22Rv1 (cell line): Measurements from ENCODE around the gene ANXA5.

Experiments used
- H3K27ac ChIP-seq: fragments of 450-650 bp; 2 replicates; pipeline ENCODE4 v1.5.1; 2017
- ZFX ChIP-seq: fragments of 450-650 bp; IDR thresholded peaks from 2 replicates; pipeline ENCODE4 v1.6.1; 2017; ENCODE audit warnings: antibody characterized with exemption, borderline replicate concordance
- TF ChIP-seq, protein P1 (sequence below): fragments of 450-650 bp; IDR thresholded peaks from 2 replicates; pipeline ENCODE4 v1.5.1; 2017; ENCODE audit warnings: mild to moderate bottlenecking

The ANXA5 gene

DNA sequence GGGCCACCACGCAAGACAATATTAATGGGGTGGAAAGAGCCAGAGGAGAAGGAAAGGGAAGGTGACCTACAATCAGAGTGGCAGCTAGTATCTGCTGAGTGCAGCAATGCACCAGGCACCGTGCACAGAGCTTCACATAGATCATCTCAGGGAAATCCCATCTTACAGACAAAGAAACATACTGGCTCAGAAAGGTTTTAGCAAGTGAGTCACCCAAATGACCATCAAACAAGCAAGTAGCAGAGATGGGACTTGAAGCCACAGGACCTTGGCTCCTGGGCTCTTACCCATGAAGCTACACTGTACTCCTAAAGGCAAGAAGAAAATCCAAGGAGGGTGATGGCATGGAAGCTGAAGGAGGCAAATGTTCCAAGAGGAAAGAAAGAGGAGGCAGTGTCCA lies 6.8 kb downstream of the ANXA5 start:
- H3K27ac ChIP-seq = no peak overlapping the region

DNA sequence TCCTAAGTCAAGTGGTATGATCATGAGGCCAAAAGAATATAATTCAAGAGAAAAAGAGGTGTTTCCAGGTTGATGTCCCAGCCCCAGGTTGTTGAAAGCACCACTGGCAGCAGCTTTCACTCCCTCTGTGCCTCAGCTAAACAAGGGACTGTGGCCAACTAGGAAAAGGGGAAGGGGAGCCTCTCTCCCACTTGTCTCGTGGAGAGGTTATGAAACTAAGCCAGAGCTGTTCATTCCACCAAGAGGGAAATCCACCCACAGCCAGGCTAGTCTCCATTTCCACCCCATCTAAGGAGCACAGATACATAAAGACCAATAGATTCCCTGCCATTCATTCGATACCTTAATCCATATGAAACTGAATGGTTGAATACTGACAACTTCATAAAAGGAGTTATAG lies 8.1 kb downstream of the ANXA5 start:
- no peak overlapping the region for H3K27ac ChIP-seq
- no peak for TF ChIP-seq ZFX
- TF ChIP-seq, protein P1, sequence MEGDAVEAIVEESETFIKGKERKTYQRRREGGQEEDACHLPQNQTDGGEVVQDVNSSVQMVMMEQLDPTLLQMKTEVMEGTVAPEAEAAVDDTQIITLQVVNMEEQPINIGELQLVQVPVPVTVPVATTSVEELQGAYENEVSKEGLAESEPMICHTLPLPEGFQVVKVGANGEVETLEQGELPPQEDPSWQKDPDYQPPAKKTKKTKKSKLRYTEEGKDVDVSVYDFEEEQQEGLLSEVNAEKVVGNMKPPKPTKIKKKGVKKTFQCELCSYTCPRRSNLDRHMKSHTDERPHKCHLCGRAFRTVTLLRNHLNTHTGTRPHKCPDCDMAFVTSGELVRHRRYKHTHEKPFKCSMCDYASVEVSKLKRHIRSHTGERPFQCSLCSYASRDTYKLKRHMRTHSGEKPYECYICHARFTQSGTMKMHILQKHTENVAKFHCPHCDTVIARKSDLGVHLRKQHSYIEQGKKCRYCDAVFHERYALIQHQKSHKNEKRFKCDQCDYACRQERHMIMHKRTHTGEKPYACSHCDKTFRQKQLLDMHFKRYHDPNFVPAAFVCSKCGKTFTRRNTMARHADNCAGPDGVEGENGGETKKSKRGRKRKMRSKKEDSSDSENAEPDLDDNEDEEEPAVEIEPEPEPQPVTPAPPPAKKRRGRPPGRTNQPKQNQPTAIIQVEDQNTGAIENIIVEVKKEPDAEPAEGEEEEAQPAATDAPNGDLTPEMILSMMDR = no peak

More for the DNA sequence above, 6.8 kb downstream of the ANXA5 start:
- TF ChIP-seq, protein P1 = no peak
- no peak for TF ChIP-seq ZFX

GRCh38 chr4:121688261-121688660 lies 8.5 kb downstream of the ANXA5 start:
- no peak overlapping the region for H3K27ac ChIP-seq
- no peak for TF ChIP-seq ZFX
- TF ChIP-seq, protein P1 = no peak

DNA sequence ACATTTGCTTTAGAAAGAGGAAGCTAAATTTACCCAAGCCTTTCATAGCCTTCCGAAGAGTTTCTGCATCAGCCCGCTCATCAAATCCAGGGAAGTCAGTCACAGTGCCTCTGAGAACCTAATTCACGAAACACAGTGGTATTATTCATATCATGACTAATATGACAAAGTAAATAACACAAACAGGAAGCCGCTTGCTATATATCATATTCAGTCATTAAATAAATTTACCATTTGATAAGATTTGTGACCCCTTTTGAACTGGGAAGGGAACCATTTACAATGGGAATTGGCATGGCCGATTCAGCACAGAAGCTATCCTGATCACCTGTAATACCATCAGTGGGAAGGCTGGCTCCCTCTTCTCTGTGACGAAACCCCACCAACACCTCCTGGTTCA lies 10.5 kb downstream of the ANXA5 start:
- no peak overlapping the region for H3K27ac ChIP-seq
- TF ChIP-seq, protein P1 = no peak
- no peak for TF ChIP-seq ZFX

GRCh38 chr4:121685257-121685656 lies 11.5 kb downstream of the ANXA5 start:
- TF ChIP-seq ZFX = no peak
- TF ChIP-seq, protein P1 = no peak
- no peak overlapping the region for H3K27ac ChIP-seq

DNA sequence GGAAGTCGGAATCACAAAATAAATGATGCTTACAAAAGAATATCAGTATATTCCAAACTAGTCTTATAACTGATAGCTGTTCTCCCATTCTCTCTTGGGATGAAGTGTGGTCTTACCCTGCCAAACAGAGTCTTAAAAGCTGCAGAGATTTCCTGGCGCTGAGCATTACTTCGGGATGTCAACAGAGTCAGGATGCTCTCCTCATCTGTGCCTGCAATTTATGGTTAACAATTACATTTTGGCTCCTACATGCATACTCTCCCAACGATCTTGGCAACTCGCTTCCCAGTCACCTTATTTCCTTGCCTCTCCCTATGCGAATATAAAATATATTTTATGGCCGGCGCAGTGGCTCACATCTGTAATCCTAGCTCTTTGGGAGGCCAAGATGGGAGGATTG lies 12.2 kb downstream of the ANXA5 start:
- TF ChIP-seq, protein P1 = no peak
- TF ChIP-seq ZFX = no peak
- H3K27ac ChIP-seq = no peak overlapping the region

- TF ChIP-seq ZFX = no peak
- TF ChIP-seq, protein P1 = no peak
- H3K27ac ChIP-seq = no peak overlapping the region
These were observed 12.8 kb downstream of the ANXA5 start for GRCh38 chr4:121684016-121684415.
